GM19372 (cell line): Measurements from ENCODE around the gene CPT1A.

ENCODE experiments used
- ATAC-seq: cut with Tn5 transposase; IDR thresholded peaks from one replicate; pipeline ENCODE4 v1.9.1; 2021; ENCODE audit warnings: mild to moderate bottlenecking, low read depth, moderate library complexity; ENCODE audit not compliant: unreplicated experiment

The CPT1A gene

DNA sequence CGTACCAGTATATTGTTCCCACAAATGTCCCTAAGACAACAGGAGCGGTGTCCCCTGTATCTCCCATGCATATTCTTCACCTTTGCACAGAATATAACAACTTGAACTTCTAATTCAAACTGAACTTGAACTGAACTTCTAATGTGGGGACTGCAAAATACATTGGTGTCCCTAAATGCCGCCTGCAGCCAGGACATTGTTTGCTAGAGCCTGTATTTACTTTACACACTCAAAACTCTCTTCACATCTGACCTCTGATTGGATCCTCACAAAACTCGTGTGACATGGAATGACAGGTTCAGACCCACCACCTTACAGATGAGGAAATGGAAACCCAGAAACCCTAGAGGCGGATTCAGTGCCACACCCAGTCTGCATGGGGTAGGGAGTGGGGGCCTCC is 6.4 kb downstream of the CPT1A start:
- no peak for ATAC-seq

DNA sequence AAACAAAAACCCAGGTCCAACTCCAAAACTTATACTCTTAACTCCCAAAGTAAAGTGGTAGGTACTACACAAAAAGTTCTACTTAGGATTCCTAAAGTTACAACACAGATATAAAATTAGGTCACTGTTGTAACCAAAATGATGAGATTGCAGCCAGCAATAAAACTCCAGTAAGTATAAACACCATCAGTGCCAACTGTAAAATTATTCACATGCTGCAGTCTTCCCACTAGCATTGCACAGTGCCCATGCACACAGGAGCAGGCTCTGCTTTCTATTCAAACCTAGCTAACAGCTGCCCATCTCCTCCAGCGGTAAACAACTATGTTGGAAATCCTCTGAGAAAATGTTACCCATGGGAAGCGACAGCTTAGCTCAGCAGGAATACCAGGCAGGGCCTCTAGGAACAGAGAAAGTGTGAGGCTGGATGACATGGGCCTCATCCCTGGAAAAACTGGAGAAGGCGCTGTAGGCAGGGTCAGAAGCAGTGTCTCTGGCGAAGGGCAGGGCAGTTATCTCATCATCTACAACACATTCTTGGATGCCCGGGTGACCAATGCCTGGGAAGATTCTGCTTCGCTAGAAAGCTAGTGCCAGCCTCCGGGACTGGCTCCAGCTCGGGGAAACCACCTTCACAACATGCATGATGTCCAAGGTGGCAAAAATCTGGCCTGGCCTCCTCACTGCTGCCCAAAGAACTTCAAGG is 9.1 kb downstream of the CPT1A start:
- no peak for ATAC-seq

DNA sequence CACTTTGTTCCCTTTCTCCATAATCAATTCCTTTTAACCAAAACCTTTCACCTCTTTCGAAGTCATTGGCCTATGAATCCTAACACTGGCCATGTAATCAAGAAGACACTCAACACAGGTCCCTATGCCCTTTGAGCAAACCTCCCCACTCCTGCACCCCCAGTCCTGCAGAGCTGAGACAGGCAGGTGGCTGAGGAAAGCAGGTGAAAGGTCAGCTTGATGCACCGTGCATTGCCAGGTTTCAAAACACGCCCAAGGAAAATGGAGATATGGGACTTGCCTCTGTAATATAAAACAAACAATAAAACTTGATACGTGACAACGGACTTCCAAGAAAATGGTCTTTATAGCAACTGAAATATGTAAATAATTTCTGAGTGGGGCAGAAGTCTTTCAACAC is 10.6 kb downstream of the CPT1A start:
- ATAC-seq: no peak

DNA sequence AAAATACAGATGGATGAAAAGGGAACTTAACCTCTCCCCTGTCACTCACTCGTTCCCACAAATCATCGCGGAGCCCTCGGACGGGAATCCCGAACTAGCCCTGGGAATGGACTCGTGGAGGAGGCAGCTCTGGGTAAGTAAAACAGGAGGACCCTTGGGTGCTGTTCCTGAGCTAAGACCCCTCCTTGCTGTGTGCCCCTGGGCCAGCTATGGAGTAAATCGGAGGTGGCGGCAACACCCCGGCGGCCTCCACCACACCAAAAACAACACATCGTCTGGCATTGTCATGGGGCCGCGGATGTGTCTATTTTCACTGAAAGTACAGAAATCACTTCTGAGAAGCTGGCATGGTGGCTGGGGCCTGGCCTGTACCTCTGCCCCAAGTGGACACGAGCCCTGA is 12.1 kb downstream of the CPT1A start:
- no peak for ATAC-seq

DNA sequence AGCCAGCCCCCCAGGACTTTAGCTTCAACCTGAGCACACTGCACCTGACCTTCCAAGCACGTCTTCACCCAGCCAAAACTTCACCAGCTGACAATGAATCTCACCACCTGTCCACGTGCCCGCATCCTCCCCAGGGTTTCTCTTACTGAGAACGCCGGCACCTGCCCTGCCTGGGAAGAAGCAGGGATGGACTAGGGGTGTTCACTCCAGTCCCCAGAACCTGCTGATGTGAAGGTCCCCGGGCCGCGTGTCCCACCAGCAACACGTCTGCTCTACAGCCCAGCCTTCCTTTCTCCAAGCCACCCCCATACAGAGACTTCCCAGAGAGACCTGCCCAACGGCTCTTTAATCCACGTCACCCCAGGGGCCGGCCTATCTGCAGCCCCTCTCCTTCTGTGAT is 12.8 kb downstream of the CPT1A start:
- ATAC-seq: no peak

DNA sequence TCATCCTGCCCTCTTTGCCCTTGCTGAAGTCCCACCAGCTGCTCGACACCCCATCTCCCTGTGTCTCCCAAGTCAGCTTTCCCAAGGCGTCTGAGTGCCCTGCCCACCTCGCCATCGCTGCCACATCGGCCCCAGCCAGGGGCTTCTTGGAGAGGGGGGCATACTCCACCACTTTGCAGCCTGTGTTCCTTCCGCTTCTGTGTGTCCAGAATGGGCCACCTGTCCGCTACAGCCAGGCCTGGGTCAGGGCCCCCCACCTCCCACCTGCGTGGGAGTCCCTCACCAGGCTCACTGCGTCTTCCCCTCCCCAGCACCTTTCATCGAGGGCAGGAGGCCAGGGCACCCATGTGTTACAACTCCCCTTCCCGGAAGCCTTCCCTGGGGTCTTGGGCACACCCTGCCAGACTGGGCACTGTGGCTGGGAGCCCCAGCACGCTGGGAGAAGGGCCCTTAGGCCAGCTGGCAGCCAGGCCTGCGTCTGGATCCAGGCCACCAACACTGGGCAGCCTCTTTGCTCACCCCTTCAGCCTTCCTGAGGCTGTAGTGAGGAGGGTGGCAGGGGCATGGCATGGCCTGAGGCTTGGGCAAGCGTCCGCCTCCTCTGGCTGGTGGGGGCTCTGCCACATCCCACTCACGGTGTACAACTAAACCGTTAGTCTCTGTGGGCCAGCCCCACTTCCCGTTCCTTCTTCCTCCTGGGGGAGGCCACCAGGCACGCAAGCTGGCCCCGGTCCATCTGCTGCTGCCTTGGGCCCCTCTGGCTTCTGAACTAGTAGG is 13.4 kb downstream of the CPT1A start:
- ATAC-seq: no peak

DNA sequence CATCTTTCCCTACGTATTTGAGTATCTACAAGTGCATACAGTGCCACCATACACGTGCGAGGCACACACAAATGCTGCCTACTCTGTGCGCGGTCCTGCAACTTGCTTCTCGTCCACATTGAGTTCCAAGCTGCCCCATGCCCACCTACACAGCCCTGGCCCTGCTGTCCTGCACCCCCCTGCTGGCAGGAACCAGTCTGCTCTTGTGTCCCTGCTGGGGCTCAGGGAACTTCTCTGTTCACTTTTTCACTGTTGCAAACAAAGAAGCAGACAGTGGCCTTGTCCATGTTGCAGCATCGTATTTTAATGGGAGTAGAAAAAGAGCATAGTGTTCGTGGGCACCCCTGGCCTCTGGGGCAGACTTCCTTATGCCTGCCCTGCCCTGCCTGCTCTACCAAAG is 14.0 kb downstream of the CPT1A start:
- ATAC-seq: no peak

DNA sequence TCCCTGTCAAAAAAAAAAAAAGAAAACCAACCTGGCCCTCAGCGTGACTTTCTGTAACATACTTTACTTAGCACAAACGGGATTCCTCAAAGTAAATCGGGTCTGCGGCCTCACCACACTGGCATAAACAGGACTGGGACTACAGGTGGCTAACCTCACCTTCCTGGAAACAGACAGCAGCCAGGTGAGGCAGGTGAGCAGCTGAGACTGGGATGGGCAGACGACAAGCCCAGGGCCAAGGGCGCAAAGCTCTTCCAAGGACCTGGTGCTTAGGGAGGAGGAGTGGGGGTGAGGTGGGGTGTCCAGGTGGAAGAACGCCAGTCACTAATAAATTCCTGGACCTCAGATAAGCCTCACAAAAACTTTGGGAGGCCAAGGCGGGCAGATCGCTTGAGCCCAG is 15.0 kb downstream of the CPT1A start:
- ATAC-seq: no peak

DNA sequence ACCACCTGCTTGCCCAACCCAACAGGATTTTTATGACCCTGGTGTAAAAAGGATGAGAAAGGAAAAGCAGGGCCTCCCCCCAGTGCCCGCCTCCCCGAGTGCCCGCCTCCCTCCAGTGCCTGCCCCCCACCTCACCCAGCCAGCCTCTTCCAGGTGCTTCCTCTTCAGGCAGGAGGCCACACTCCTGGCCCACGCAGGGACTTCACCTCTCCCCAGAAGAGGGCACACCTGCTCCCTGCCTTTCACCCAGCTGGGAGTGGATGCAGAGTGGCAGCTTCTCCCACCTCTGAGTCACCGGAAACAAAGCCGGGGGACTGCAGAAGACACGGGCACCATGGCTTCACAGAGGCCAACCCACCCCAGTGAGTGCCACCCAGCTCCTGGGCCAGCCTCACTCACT is 16.1 kb downstream of the CPT1A start:
- no peak for ATAC-seq

DNA sequence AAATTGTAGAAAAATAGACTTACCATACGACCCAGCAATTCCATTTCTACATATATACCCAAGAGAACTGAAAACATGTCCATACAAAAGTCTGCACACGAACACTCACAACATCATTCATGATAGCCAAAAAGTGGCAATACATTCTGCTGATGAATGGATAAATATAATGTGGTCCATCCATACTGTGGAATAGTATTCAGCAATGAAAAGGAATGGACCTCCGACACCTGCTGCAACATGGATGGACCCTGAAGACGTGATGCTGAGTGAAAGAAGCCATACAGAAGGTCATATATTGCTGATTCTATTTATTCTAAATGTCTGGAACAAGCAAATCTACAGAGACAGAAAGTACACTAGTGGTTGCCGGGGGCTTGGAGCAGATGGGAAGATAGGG is 19.2 kb downstream of the CPT1A start:
- no peak for ATAC-seq

DNA sequence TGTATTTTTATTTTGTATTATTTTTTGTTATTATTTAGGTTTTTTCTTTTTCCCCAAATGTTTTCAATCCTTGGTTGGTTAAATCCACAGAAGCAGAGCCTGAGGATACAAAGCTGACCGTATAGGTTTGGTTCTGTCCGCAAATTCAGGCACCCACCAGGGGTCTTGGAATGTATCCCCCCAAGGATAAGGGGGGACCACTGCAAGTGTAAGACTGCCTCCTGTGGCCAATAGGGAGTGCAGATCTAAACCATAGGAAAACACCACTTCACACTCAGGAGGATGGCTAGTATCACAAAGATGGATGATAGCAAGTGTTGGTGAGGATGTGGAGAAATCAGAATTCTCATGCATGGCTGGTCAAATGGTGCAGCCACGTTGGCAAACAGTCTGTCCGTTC is 20.0 kb downstream of the CPT1A start:
- ATAC-seq: no peak

DNA sequence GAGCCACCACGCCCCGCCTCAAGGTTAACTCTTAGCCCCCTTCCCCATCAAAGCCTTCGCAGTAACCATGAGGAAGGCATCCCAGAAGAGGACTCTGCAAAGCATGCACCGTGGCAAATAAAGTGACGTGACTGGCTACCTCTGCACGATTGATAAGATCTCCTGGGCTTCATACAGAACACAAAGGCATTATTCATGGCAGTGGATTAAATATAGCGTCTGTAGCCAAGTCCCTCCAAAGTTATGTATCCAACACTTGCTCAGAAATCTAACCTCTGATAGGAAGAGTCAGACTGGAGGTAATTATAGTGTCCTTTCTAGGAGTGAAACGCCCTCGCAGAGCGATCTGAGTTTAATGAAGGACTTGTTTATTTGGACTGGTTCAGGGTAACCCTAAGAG is 22.4 kb downstream of the CPT1A start:
- ATAC-seq: no peak

DNA sequence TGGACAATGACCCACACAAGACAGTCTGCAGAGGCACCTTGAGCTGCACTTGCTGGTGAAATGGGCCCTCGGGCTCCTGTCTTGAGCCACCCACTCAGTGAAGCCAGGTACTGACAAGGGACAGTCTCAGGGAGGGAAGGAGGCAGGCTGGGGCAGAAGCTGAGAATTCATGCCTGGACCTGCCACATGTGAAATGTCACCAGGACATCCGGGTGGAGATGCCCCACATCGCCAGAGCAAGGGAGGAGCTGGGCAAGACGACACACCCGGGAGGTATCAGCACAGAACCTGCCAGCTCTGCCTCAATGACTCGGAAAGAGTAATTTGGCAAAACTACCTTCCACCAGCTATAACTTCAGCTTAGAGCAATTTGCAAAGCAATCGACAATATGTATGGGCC is 23.5 kb downstream of the CPT1A start:
- no peak for ATAC-seq

DNA sequence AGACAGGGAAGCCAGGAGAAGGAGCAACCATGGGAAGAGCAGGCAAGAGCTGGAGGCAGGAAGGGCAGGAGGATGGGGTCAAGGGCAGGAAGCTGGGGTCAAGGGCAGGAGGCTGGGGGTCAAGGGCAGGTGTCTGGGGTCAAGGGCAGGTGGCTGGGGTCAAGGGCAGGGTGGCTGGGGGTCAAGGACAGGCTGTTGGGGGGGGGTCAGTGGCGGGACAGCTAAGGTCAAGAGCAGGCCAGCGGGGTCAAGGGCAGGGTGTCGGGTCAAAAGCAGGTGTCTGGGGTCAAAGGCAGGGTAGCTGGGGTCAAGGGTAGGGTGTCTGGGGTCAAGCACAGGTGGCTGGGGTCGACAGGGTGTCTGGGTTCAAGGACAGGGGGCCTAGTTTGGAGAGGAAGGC is 24.2 kb downstream of the CPT1A start:
- no peak for ATAC-seq

DNA sequence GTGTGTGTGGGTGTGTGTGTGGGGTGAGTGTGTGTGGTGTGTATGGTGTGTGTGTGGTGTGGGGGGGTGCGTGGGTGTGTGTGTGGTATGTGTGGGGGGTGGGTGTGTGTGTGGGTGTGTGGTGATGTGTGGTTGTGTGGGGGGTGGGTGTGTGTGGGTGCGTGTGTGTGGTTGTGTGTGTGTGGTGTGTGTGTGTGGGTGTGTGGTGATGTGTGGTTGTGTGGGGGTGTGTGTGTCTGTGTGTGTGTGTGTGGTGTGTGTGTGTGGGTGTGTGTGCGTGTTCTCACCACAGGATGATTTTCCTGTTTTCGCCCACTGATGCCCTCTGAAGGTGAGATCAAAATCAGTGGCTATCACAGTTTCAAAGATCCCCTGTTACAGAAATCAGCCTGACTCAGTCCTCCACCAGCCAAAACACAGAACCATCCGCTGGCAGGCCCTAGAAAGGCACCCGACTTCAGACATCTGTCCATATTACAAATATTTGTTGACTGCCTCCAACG is 24.7 kb downstream of the CPT1A start:
- ATAC-seq: no peak

DNA sequence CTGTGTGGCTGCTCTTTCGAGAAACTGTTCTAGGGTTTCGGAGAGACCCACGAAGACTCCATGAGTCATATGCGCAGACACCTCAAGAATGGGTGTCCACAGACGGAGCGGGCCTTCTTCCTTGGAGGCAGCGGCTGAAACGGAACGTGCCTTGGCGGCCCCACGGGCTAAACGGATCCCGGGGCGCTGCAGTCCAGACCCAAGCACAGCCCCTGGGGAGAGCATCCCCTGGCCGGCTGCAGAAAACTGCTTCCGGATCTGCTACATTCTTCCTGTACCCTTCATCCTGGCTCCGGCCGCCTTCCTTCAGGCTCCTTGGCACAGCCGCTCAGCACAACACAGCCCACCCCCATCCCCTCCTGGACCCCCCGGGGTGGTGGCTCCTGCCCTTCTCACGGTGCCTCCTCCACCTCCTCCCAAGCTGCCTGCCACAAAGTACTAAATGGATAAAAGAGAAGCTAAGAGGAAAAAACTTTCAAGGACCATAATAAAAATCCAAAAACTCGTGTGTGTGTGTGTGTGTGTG is 25.4 kb downstream of the CPT1A start:
- no peak for ATAC-seq

DNA sequence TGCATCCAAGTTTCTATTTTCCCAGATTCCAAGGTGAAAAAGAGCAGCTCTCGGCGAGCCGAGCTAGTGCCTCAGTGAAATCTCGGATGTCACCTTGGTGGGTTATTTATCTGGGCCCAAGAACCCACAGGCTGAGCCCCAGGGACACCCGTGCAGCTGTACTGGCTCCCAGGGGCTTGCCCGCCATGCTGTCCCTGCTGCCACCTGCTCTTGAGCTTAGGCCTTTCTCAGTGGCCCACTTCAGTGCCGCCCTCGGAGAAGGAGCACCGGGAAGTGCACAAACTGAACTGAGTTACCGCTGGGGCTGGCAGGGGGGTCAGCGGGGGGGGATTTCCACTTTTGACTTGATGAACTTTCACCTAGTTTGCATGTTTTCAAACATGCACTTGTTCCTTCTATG is 27.9 kb downstream of the CPT1A start:
- no peak for ATAC-seq

DNA sequence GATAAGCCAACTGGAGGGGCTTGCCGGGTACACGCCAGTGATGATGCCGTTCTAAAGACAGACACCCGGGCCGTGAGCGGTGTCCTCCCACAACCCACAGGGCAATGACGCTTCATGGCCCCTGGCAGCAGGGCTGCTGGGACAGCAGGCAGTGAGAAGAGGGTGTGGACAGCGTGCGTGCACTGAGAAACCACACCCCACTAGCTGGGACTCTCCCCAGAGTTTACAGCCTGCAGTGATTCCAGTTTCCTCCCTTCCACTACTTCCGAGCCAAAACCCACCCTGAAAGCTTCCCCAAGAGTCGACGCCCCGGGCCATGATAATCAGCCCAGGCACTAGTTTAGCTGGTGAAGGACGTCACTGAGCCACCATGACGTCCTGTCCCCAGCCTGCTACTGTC is 29.2 kb downstream of the CPT1A start:
- no peak for ATAC-seq

DNA sequence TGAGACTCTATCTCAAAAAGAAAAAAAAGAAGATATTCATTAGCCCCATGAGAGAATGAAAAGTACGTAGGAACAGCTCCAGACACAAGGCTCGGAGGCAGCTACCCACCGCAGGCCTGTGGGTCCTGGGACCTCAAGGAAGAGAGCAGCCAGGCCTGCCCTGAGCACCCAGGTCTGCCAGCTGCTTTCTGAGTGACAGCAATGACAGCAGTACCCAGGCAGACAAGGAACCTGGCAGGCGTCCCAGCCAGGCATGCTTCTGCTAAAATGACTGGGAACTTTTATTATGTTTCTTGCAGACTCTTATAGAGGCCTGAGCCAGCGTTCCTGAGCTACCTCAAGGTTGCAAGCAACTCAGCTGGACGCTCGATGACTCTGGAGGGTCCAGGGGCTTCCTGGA is 31.6 kb downstream of the CPT1A start:
- ATAC-seq: no peak

DNA sequence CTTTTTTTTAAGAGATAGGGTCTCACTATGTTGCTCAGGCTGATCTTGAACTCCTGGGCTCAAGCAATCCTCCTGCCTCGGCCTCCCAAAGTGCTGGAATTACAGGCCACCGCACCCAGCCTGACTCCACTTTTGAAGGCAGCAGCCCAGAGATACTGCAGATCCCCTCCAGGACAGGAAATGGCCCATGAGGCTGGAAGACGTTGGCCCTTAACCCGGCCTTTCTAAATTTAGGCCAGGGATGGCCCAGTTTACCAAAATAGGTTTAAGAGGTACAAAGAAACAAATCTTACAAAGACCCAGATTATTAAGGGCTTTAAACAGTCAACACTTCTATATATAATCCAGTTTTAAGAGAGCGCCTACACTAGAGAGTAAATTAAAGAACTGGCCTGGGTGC is 32.2 kb downstream of the CPT1A start:
- ATAC-seq: no peak

DNA sequence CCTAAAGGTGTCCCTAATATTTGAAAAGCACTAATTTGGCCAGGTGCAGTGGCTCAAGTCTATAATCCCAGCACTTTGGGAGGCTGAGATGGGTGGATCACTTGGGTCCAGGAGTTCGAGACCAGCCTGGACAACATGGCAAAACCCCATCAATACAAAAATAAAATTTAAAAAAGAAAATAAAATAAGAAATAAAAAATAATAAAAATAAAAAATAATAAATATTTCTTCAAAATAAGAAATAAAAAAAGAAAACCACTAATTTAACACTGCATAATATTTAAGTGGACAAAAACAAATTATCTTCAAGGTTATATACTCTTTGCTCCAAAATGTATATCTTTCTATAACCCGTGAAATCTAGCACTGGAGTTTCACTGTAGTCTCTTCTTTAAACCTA is 32.9 kb downstream of the CPT1A start:
- no peak for ATAC-seq
